Fibroblast of skin of back (primary cell): ENCODE measurements around the gene TMEM190.
"Not testable (repeated sequence)": the region's sequence is repeated elsewhere in the genome, so short reads cannot be mapped to it uniquely, and the experiment has no call there.

Source experiments
- DNase-seq: peaks from one replicate; pipeline ENCODE4 v3.0.0-alpha.2; 2013

TMEM190 gene

GRCh38 chr19:55391702-55392615 lies 15.3 kb downstream of the TMEM190 start:
- no peak for DNase-seq

GRCh38 chr19:55392820-55393761 lies 16.5 kb downstream of the TMEM190 start:
- DNase-seq = no peak

- DNase-seq = no peak
Observed at GRCh38 chr19:55398200-55398925, 21.7 kb downstream of the TMEM190 start.

- no peak for DNase-seq
Observed at GRCh38 chr19:55400281-55401087, 23.9 kb downstream of the TMEM190 start.

- DNase-seq = not testable (repeated sequence)
Observed at GRCh38 chr19:55401390-55401789, 24.8 kb downstream of the TMEM190 start.

- no peak for DNase-seq
Observed at GRCh38 chr19:55402509-55402908, 25.9 kb downstream of the TMEM190 start.

GRCh38 chr19:55405638-55406037 lies 29.0 kb downstream of the TMEM190 start:
- no peak for DNase-seq

GRCh38 chr19:55406091-55406825 lies 29.6 kb downstream of the TMEM190 start:
- no peak for DNase-seq

GRCh38 chr19:55406826-55407549 lies 30.4 kb downstream of the TMEM190 start:
- no peak for DNase-seq

GRCh38 chr19:55407550-55407799 lies 30.8 kb downstream of the TMEM190 start, which contains the start of gene UBE2S:
Gene UBE2S (minus strand): TSS chr19:55407788. CDS start chr19:55407589, 199 bp downstream.
- DNase-seq = not testable (repeated sequence)

GRCh38 chr19:55407800-55408532 lies 31.3 kb downstream of the TMEM190 start:
- DNase-seq = peak; percentile 100

- no peak for DNase-seq
Observed at GRCh38 chr19:55408533-55408872, 31.9 kb downstream of the TMEM190 start.

- DNase-seq = not testable (repeated sequence)
Observed at GRCh38 chr19:55409179-55409578, 32.6 kb downstream of the TMEM190 start.

- no peak for DNase-seq
Observed at GRCh38 chr19:55410168-55410567, 33.5 kb downstream of the TMEM190 start.

GRCh38 chr19:55418185-55418584 lies 41.6 kb downstream of the TMEM190 start:
- DNase-seq = peak; percentile 84

- no peak for DNase-seq
Observed at GRCh38 chr19:55419103-55419502, 42.5 kb downstream of the TMEM190 start.

GRCh38 chr19:55419624-55420236 lies 43.1 kb downstream of the TMEM190 start:
- DNase-seq = no peak

GRCh38 chr19:55421281-55421680 lies 44.7 kb downstream of the TMEM190 start:
- DNase-seq = not testable (repeated sequence)
